ENCODE measurements around the gene GTSF1L.

GTSF1L gene

DNA sequence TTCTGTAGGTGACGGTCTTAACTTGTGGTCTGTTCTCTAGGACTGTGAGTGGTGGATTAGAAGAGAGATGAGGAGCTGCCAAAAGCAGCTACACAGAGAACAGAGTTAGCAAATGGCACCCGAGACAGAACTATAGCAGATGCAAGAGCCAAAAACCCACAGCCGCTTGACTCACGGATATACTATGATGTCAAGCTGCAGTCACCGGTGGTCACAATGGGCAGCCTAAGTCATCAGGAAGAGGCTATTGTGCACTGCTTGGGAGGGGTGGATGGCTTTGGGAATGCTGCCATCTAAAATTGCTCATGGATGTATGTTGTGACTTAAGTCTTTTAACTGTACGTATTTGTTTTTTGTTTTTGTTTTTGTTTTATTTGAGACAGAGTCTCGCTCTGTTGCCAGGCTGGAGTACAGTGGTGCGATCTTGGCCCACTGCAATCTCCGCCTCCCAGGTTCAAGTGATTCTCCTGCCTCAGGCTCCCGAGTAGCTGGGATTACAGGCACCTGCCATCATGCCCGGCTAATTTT lies at the start of gene GTSF1L:
Gene GTSF1L (minus strand): TSS at position 192 of the 528 bp plus-strand sequence. CDS start 308 bp downstream, outside the sequence.
- no peak within 1 kb of the TSS for H3K4me3 ChIP-seq (ENCODE audit: low read depth, low read length)
- no peak for TF ChIP-seq MYC (IDR thresholded peaks at IDR 0.05; ENCODE audit: low read depth, low read length)
- TF ChIP-seq, protein P1, sequence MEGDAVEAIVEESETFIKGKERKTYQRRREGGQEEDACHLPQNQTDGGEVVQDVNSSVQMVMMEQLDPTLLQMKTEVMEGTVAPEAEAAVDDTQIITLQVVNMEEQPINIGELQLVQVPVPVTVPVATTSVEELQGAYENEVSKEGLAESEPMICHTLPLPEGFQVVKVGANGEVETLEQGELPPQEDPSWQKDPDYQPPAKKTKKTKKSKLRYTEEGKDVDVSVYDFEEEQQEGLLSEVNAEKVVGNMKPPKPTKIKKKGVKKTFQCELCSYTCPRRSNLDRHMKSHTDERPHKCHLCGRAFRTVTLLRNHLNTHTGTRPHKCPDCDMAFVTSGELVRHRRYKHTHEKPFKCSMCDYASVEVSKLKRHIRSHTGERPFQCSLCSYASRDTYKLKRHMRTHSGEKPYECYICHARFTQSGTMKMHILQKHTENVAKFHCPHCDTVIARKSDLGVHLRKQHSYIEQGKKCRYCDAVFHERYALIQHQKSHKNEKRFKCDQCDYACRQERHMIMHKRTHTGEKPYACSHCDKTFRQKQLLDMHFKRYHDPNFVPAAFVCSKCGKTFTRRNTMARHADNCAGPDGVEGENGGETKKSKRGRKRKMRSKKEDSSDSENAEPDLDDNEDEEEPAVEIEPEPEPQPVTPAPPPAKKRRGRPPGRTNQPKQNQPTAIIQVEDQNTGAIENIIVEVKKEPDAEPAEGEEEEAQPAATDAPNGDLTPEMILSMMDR (IDR thresholded peaks at IDR 0.05; ENCODE audit: low read depth, low read length): no peak
- TF ChIP-seq, protein P2, sequence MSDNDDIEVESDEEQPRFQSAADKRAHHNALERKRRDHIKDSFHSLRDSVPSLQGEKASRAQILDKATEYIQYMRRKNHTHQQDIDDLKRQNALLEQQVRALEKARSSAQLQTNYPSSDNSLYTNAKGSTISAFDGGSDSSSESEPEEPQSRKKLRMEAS (IDR thresholded peaks at IDR 0.05; ENCODE audit: low read depth, low read length): no peak
- TF ChIP-seq POLR2A (IDR thresholded peaks at IDR 0.05; ENCODE audit: extremely low read depth, insufficient read length): no peak
- no peak for DNase-seq (ENCODE audit: low read depth)

DNA sequence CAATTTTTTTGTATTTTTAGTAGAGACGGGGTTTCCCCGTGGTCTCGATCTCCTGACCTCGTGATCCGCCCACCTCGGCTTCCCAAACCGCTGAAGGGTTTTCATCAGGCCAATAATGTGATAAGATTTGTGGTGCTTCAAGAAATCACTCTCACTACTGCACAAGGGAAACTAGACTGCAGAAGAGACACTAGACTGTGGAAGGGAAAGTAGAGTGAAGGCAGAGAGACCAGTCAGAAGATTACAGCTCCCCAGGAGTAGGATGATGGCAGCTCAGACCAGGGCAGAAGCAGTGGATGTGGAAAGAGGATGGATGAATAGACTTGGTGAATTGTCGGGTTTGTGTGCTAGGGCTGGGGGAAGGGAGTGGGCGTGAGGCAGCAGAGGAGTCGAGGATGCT lies 48.0 kb upstream of the GTSF1L start:
- no peak for TF ChIP-seq POLR2A (IDR thresholded peaks at IDR 0.05; ENCODE audit: extremely low read depth, insufficient read length)
- TF ChIP-seq, protein P1 (IDR thresholded peaks at IDR 0.05; ENCODE audit: low read depth, low read length): no peak
- TF ChIP-seq, protein P2 (IDR thresholded peaks at IDR 0.05; ENCODE audit: low read depth, low read length): no peak
- TF ChIP-seq MYC (IDR thresholded peaks at IDR 0.05; ENCODE audit: low read depth, low read length): no peak
- no peak overlapping the region for H3K4me3 ChIP-seq (ENCODE audit: low read depth, low read length)
- DNase-seq (ENCODE audit: low read depth): no peak

DNA sequence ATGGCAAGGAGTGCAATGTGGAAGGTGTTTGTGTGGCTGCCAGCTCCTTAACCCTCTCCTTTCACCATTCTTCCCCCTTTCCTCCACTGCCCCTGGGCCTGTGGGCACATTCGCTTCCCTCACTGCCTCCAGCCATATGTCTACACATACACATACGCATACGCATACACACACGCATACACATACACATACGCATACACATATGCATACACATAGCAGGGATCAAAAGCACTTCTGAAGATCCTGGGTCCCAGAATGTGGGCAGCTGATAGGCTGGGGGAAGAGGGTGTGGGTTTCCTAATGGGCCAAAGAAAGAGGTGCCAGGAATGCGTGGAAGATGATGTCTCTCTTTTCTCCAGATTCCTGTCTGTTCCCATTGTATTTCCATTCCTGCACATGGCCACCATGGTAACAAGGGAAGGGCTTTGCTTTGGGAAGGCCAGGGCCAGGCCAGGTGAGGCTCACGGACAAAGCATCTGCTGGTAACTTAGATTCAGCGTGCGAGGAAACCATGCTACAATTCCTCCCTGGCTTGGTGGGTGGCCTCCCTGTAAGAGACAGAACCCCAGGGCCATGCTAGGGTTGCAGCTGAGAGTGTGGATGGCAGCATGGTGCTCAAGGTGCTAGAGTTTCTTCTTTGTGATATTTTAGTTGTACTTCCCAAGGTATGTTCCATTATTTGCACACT lies 44.8 kb upstream of the GTSF1L start:
- no peak overlapping the region for H3K4me3 ChIP-seq (ENCODE audit: low read depth, low read length)
- TF ChIP-seq, protein P2 (IDR thresholded peaks at IDR 0.05; ENCODE audit: low read depth, low read length): no peak
- TF ChIP-seq MYC (IDR thresholded peaks at IDR 0.05; ENCODE audit: low read depth, low read length) (no peak), POLR2A (IDR thresholded peaks at IDR 0.05; ENCODE audit: extremely low read depth, insufficient read length) (no peak)
- TF ChIP-seq, protein P1 (IDR thresholded peaks at IDR 0.05; ENCODE audit: low read depth, low read length): no peak
- no peak for DNase-seq (ENCODE audit: low read depth)

DNA sequence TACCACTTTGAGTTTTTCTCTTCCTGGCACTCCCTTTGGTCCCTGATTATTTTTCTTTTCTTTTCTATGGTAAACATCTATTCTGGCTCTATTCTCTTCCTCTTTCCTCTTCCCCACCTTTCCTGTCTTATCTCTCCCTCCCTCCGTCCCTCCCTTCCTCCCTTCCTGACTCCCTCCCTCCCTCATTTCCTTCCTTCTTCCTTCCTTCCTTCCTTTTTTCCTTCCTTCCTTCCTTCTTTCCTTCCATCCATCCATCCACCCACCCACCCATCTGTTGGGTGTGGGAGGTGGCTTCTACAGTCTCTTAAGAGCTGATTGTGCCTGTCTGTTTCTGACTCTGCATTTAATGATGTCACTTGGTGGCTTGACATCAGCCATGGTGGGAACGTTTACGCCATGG lies 43.5 kb upstream of the GTSF1L start:
- H3K4me3 ChIP-seq (ENCODE audit: low read depth, low read length): no peak overlapping the region
- TF ChIP-seq, protein P2 (IDR thresholded peaks at IDR 0.05; ENCODE audit: low read depth, low read length): no peak
- TF ChIP-seq, protein P1 (IDR thresholded peaks at IDR 0.05; ENCODE audit: low read depth, low read length): no peak
- no peak for TF ChIP-seq MYC (IDR thresholded peaks at IDR 0.05; ENCODE audit: low read depth, low read length)
- no peak for TF ChIP-seq POLR2A (IDR thresholded peaks at IDR 0.05; ENCODE audit: extremely low read depth, insufficient read length)

DNA sequence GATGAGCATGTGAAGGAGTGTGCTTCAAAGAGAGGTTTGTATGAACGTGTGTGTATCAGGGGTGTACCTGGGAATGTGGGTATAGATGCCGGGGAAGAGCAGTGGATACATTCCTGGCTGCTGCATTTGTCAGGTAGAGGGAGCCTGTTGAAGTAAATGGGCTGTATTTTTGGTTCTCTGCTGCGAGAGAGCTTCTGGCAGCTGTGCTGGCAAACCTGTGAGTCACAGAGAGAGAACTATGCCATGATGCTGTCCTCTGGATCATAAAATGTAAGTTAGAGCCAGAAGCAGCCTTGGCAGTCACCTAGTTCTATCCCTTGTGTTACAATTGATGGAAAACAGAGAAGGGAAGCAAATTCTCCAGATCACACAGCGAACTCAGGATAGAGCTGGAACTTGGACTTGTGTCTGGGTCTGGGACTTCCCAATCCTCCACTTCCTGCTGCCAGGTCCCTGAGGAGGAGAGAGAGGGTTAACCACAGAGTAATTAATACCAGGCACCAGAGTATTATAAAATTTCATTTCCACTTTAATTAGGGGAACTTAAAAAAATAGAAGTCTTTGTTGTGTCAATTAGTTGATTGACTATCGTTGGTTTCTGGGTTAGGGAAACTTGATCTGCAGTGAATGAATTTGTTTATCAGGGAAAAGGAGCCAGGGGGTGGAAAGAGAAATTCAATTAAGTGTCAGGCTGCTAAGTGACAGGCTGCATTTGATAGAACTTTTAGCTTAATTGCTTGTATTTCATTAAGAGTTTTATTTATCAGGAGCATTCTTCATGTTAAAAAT lies 41.1 kb upstream of the GTSF1L start:
- TF ChIP-seq MYC (IDR thresholded peaks at IDR 0.05; ENCODE audit: low read depth, low read length) (no peak), POLR2A (IDR thresholded peaks at IDR 0.05; ENCODE audit: extremely low read depth, insufficient read length) (no peak)
- TF ChIP-seq, protein P1 (IDR thresholded peaks at IDR 0.05; ENCODE audit: low read depth, low read length): no peak
- TF ChIP-seq, protein P2 (IDR thresholded peaks at IDR 0.05; ENCODE audit: low read depth, low read length): no peak
- DNase-seq (ENCODE audit: low read depth): no peak
- H3K4me3 ChIP-seq (ENCODE audit: low read depth, low read length): no peak overlapping the region

More for the DNA sequence above, 43.5 kb upstream of the GTSF1L start:
- DNase-seq (ENCODE audit: low read depth): no peak

Measured in NB4 (cell line).